Ecto neural progenitor cell (in vitro differentiated cells): Measurements from ENCODE around the gene PLK4.
"Not testable (repeated sequence)": the region's sequence is repeated elsewhere in the genome, so short reads cannot be mapped to it uniquely, and the experiment has no call there.

Experiments
- DNase-seq: peaks from one replicate; pipeline ENCODE4 v3.0.0-alpha.2; 2018; ENCODE audit warnings: low spot score

The PLK4 gene

DNA sequence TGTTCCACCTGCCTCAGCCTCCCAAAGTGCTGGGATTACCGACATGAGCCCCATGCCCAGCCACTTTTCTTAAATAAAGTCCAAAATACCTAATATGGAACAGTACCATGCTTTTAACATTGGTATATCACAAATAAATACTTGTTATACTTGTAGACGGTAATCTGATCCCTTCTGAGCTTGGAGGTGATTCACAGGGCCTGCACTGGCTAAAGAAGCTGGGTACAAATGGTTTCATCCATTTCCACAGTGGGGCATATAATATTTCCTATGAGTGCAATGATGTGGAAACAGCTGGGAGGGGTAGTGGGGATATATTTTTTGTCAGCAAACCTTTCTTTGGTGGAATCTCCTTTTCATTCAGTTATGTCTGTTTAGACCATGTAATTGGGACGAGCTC is 35.8 kb downstream of the PLK4 start:
- no peak for DNase-seq

DNA sequence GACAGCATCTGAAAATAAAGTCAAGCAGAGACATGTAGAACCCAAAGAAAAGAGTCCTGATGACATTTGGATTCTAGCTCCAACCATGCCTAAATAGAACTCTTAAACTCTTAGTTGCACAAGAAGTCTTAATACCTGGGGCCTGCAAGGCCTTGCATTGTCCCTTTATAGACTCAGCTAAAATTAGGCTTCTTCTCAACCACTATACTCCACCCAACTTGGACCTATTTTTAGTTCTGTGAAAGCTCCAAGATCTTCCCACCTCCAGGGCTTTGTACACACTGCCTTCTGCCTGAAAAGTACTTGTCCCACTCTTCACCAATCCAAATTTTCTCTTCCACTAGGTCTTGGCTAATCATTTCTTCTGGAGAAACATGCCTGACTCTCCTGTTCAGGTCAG is 36.5 kb downstream of the PLK4 start:
- no peak for DNase-seq

DNA sequence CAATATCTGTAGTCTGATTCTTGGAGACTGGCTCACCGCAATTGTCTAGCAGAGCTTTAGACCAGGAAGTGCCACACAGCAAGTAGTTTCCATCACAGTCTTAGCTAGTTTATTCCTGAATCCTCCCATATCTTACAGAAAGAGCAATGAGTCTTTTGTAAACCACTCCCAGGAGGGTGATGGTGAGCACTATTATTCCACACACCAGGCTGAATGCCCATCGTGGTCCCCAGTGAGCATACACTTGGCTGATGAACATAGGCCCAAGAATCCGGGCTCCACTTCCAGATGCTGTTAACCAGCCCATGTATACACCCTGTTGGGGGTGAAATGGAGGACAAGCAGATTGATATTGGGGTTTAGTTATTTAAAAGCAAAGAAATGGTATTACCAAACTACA is 39.8 kb downstream of the PLK4 start:
- no peak for DNase-seq

DNA sequence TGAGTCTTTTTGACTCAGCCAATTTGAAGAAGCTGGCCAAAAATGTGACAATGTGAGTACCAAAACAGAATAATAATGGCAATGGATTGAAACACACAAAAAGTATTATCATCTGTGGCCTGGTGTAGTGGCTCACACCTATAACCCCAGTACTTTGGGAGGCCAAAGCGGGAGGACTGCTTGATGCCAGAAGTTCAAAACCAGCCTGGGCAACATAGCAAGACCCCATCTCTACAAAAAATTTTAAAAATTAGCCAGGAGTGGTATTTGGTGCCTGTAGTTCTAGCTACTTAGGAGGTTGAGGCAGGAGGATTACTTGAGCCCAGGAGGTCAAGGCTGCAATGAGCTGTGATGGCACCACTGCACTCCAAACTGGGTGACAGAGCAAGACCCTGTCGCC is 41.5 kb downstream of the PLK4 start:
- no peak for DNase-seq

DNA sequence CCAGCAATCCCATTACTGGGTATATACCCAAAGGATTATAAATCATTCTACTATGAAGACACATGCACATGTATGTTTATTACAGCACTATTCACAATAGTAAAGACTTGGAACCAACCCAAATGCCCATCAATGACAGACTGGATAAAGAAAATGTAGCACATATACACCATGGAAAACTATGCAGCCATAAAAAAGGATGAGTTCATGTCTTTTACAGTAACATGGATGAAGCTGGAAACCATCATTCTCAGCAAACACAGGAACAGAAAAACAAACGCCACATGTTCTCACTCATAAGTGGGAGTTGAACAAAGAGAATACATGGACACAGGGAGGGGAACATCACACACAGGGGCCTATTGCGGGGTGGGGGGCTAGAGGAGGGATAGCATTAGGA is 45.0 kb downstream of the PLK4 start:
- not testable (repeated sequence) for DNase-seq

DNA sequence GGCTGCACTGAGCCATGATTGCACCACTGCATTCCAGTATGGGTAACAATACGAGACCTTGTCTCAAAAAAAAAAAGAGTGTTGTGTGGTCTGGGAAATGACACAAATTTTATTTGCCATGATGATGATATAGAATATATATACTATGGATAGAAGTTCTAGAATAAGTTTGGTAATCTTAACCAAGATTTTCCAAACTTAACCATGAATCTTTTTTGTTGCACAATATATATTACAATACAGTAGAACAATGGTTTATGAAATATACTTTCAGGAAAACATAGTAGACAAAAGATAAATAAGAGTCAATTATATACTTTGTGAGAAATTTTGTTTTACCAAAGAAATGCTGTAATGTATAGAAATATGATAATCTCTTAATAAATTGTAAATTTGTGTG is 49.5 kb downstream of the PLK4 start:
- no peak for DNase-seq

DNA sequence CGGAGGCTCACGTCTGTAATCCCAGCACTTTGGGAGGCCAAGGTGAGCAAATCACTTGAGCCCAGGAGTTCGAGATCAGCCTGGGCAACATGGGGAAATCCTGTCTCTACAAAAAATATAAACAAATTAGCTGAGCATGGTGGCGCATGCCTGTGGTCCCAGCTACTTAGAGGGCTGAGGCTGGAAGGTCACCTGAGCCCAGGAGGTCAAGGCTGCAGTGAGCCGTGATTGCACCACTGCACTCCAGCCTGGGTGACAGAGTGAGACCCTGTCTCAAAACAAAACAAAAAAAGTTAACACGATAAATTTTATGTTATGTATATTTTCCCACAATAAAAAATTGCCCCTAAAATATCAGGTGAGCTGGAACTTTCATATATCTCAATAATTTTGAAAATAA is 51.1 kb downstream of the PLK4 start:
- not testable (repeated sequence) for DNase-seq

DNA sequence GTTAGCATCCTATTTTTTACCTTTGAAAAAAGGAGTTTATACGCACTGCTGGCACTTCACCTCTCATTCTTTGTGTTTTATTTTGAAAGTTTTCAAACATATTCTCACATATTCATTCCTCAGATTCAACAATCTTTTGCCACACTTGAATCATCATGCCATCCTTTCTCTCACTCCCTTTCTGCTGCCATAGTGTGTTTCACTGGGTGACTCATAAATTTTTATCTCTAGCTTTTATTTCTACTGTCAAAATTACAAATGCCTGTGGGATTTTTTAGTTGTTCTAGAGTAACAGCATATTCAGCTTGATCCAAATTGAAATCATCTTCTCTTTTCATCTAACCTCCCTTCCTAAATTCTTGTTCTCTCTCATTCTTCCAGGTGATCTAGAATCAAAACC is 56.3 kb downstream of the PLK4 start:
- no peak for DNase-seq
